ENCODE data around the gene MANBA. TPM values are rescaled to one million over a fixed set of nuclear protein-coding genes. Genes with fewer than 3 reads are reported as not detected.

The MANBA gene
- total RNA-seq, 1 donor from 2014 or later = 9.4 TPM

DNA sequence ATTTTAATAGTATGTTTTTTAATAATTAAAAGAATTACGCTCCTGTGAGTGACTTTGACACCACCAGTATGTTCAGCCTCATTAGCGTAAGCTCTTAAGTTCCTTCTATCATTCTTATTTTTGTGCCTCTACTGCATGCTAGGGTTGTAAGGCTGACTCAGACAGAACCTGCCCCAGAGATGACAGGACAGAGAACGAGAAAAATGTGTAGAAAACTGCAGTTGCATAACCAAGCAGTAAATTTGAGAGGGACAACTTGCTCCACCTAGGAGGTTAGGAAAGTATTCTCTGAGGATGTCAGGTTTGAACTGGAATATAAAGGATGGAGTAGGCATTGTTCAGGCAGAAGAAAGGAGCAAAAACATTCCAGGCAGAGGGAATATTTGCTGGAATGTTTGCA lies 160.9 kb downstream of the MANBA start:
- TF ChIP-seq, protein P1, sequence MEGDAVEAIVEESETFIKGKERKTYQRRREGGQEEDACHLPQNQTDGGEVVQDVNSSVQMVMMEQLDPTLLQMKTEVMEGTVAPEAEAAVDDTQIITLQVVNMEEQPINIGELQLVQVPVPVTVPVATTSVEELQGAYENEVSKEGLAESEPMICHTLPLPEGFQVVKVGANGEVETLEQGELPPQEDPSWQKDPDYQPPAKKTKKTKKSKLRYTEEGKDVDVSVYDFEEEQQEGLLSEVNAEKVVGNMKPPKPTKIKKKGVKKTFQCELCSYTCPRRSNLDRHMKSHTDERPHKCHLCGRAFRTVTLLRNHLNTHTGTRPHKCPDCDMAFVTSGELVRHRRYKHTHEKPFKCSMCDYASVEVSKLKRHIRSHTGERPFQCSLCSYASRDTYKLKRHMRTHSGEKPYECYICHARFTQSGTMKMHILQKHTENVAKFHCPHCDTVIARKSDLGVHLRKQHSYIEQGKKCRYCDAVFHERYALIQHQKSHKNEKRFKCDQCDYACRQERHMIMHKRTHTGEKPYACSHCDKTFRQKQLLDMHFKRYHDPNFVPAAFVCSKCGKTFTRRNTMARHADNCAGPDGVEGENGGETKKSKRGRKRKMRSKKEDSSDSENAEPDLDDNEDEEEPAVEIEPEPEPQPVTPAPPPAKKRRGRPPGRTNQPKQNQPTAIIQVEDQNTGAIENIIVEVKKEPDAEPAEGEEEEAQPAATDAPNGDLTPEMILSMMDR (IDR thresholded peaks at IDR 0.05; ENCODE audit: unreplicated experiment) = no peak
- H3K36me3 Mint-ChIP-seq (ENCODE audit: low read depth, unreplicated experiment) = peaks cover 32% of the 10 kb centered on the region
- no peak for DNase-seq (ENCODE audit: low spot score)
- H3K4me3 Mint-ChIP-seq (ENCODE audit: unreplicated experiment) = no peak overlapping the region
- H3K4me1 Mint-ChIP-seq (ENCODE audit: unreplicated experiment) = no peaks in the 10 kb centered on the region
- no peak overlapping the region for H3K27ac Mint-ChIP-seq (ENCODE audit: unreplicated experiment)
- H3K27me3 Mint-ChIP-seq (ENCODE audit: unreplicated experiment) = no peaks in the 10 kb centered on the region
- no peaks in the 10 kb centered on the region for H3K9me3 Mint-ChIP-seq (ENCODE audit: unreplicated experiment)

DNA sequence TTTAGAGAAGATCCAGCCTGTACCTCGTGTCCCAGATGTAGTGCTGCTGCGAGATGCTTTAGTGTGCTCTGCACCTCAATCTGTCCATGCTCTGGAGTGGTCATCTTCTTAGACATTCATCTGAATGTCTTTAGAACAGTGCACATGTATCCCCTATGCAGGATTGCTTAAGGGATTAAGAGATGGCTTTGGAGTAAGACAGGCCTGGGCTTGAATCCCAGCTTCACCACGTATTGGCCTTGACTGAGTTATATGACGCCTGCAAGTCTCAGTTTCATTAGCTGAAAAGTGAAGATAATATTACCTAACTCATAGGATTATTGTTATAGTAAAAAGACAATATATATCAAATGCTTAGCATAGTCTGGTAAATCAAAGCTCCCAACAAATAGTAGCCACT lies 161.3 kb downstream of the MANBA start:
- Mint-ChIP-seq H3K27me3 (ENCODE audit: unreplicated experiment) (no peaks in the 10 kb centered on the region), H3K9me3 (ENCODE audit: unreplicated experiment) (no peaks in the 10 kb centered on the region), H3K4me3 (ENCODE audit: unreplicated experiment) (no peak overlapping the region), H3K36me3 (ENCODE audit: low read depth, unreplicated experiment) (peaks cover 32% of the 10 kb centered on the region), H3K4me1 (ENCODE audit: unreplicated experiment) (no peaks in the 10 kb centered on the region), H3K27ac (ENCODE audit: unreplicated experiment) (no peak overlapping the region)
- no peak for DNase-seq (ENCODE audit: low spot score)
- TF ChIP-seq, protein P1 (IDR thresholded peaks at IDR 0.05; ENCODE audit: unreplicated experiment) = no peak

DNA sequence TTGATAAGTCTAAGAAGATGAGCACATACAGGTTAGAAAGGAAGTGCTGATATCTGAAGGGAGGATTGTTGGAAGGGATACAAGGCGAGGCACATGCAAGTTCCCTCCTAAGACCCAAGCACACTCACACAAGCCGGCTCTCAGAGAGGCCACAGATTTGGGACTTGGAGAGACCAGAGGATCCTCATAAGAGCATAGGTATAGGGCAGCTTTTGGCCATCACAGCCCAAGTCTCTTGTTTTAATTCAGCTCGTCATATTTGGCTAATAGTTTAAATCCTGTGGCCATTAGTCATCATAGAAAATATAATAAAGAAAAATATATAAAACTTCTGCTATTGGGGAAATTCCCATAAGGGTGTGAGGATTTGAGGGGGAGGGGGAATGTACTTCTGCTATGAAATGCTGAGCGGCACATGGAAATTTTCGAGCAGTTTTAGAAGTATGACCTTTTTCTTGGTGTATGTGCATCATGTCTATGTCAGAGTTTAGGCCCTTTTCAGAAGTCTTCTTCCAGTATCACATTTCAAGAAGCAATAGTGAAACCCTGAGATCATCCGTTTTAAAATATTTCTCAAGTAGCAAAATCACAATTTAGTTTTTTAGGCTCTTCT lies 161.9 kb downstream of the MANBA start:
- Mint-ChIP-seq H3K36me3 (ENCODE audit: low read depth, unreplicated experiment) (peaks cover 32% of the 10 kb centered on the region), H3K27ac (ENCODE audit: unreplicated experiment) (no peak overlapping the region), H3K4me1 (ENCODE audit: unreplicated experiment) (no peaks in the 10 kb centered on the region), H3K4me3 (ENCODE audit: unreplicated experiment) (no peak overlapping the region), H3K27me3 (ENCODE audit: unreplicated experiment) (no peaks in the 10 kb centered on the region), H3K9me3 (ENCODE audit: unreplicated experiment) (no peaks in the 10 kb centered on the region)
- DNase-seq (ENCODE audit: low spot score) = no peak
- TF ChIP-seq, protein P1 (IDR thresholded peaks at IDR 0.05; ENCODE audit: unreplicated experiment) = no peak

DNA sequence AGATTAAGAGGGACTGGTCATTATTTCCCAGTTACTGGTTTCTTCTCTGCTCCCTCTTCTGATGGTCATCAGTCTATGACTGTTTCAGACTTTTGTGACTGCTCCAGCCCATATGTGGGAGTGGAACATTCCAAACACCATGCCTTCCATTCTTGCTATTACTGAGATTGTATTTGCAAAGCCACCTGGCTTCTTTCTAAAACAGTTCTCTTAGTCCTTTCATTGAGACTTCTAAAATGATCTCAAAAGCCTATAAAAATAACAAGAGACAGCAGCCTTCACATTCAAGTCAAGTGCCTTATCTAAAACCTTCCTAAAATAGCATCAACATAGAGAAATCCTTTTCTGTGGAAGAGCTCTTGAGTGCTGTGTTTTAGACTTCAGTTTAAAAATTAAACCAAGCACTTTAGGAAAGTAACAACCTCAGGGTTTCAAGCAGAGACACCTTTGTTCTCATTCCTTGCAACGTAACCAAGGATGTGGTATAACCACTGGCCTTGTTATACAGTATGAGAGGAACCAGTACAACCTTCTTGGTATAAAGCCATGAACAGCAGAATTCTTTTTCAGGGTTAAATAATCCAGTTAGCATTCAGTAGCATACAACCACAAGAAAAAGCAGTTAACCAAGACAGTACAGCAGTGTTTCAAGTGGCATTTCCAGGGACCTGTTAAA lies 162.5 kb downstream of the MANBA start:
- peaks cover 26% of the 10 kb centered on the region for H3K36me3 Mint-ChIP-seq (ENCODE audit: low read depth, unreplicated experiment)
- no peak overlapping the region for H3K27ac Mint-ChIP-seq (ENCODE audit: unreplicated experiment)
- TF ChIP-seq, protein P1 (IDR thresholded peaks at IDR 0.05; ENCODE audit: unreplicated experiment) = no peak
- H3K27me3 Mint-ChIP-seq (ENCODE audit: unreplicated experiment) = no peaks in the 10 kb centered on the region
- no peaks in the 10 kb centered on the region for H3K4me1 Mint-ChIP-seq (ENCODE audit: unreplicated experiment)
- no peak for DNase-seq (ENCODE audit: low spot score)
- no peaks in the 10 kb centered on the region for H3K9me3 Mint-ChIP-seq (ENCODE audit: unreplicated experiment)
- no peak overlapping the region for H3K4me3 Mint-ChIP-seq (ENCODE audit: unreplicated experiment)

DNA sequence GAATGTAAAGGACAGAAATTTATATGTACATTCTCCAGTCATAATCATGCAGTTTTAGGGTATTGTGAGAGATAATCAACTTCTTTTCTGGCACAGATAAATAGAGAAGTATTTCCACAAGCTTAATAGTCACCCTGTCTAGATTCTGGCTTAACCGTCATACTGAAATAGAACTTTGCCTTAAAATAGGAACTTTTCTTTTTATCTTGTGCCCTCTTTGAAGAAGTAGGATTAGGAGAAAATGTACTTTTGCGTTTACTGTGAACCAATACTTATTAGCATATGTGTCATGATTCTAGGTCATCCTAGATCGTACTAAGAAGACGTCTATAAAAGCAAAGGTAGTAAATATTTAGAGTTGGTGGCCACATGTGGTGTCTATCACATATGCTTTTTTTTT lies 164.2 kb downstream of the MANBA start:
- H3K4me1 Mint-ChIP-seq (ENCODE audit: unreplicated experiment) = no peaks in the 10 kb centered on the region
- DNase-seq (ENCODE audit: low spot score) = no peak
- H3K4me3 Mint-ChIP-seq (ENCODE audit: unreplicated experiment) = no peak overlapping the region
- H3K9me3 Mint-ChIP-seq (ENCODE audit: unreplicated experiment) = no peaks in the 10 kb centered on the region
- H3K27me3 Mint-ChIP-seq (ENCODE audit: unreplicated experiment) = no peaks in the 10 kb centered on the region
- TF ChIP-seq, protein P1 (IDR thresholded peaks at IDR 0.05; ENCODE audit: unreplicated experiment) = no peak
- H3K36me3 Mint-ChIP-seq (ENCODE audit: low read depth, unreplicated experiment) = peaks cover 32% of the 10 kb centered on the region
- H3K27ac Mint-ChIP-seq (ENCODE audit: unreplicated experiment) = no peak overlapping the region
